GM10266 (cell line): ENCODE data around the gene FER.
"Not testable (repeated sequence)": the region's sequence is repeated elsewhere in the genome, so short reads cannot be mapped to it uniquely, and the experiment has no call there.

Experiments
- DNase-seq: peaks from one replicate; pipeline ENCODE4 v3.0.0; 2012; ENCODE audit errors: extremely low spot score
- TF ChIP-seq, protein P1 (sequence below): IDR thresholded peaks from 2 replicates; pipeline ENCODE4 v1.5.1; 2012; ENCODE audit warnings: mild to moderate bottlenecking, low read depth; ENCODE audit not compliant: control insufficient read depth, insufficient read depth; ENCODE audit errors: missing control alignments

Gene FER

DNA sequence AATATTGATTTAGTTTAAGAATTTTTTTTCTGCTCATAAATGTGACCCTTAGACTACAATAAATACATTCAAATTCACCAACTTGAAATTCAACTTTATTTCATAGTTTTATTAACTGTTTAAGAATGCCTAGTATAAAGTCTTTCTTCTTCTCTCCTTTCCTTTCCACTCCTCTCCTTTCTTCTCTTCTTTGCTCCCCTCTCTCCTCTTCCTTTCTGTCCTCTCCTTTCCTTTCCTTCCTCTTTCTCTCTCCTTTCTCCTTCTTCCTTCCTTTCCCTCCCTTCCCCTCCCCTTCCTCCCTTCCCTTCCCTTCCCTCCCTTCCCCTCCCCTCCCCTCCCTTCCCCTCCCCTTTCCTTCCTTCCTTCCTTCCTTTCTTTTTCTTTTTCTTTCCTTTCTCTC, 150.6 kb downstream of the FER start:
- no peak for DNase-seq
- TF ChIP-seq, protein P1, sequence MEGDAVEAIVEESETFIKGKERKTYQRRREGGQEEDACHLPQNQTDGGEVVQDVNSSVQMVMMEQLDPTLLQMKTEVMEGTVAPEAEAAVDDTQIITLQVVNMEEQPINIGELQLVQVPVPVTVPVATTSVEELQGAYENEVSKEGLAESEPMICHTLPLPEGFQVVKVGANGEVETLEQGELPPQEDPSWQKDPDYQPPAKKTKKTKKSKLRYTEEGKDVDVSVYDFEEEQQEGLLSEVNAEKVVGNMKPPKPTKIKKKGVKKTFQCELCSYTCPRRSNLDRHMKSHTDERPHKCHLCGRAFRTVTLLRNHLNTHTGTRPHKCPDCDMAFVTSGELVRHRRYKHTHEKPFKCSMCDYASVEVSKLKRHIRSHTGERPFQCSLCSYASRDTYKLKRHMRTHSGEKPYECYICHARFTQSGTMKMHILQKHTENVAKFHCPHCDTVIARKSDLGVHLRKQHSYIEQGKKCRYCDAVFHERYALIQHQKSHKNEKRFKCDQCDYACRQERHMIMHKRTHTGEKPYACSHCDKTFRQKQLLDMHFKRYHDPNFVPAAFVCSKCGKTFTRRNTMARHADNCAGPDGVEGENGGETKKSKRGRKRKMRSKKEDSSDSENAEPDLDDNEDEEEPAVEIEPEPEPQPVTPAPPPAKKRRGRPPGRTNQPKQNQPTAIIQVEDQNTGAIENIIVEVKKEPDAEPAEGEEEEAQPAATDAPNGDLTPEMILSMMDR: no peak

DNA sequence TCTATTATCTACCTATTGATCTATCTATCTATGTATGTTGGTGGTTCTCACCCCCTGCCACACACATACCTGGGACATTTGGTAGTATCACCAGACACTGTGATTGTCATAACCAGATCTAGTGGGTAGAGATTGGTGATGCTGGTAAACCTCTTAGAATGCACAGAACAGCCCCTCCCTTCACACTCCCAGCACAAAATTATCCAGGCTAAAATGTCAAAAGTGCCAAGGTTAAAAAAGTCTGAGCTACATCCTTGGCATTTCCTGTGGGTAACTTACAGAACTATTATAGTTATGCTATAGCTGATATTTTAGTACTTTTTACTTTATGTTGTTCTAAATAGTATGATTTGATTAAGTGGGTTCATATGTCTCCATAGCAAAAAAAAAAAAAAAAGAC, 151.0 kb downstream of the FER start:
- TF ChIP-seq, protein P1: no peak
- DNase-seq: no peak

DNA sequence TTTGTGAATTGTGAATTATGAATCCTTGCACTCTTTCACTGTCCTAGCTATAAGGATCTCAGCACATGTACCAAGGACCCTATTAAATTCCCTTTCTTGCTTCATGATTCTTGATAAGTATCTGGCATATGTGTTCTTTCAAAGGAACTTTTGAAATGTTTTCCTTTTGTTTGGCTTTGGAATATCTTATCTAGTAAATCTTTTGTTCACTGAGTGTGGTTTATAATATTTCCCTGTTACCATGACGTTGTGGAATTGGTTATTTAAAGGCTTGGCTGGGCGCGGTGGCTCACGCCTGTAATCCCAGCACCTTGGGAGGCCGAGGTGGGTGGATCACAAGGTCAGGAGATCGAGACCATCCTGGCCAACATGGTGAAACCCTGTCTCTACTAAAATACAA, 151.5 kb downstream of the FER start:
- not testable (repeated sequence) for DNase-seq

DNA sequence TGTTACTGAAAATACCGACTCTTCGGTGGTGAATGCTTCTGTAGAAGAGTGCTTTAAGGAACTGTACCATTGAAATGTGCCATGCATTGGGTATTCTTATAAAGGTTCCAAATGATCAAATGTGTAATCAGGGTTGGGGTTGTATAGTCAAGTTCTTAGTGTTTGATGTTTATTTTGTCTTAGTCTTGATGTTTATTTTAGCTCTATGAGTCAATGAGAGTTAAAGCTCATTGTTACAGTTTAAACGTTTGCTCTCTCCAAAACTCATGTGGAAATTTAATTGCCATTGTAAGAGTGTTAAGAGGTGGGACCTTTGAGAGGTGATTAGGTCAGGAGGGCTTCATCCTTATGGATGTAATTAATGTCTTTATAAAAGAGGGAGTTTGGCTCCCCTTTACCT, 153.0 kb downstream of the FER start:
- TF ChIP-seq, protein P1: no peak
- no peak for DNase-seq

DNA sequence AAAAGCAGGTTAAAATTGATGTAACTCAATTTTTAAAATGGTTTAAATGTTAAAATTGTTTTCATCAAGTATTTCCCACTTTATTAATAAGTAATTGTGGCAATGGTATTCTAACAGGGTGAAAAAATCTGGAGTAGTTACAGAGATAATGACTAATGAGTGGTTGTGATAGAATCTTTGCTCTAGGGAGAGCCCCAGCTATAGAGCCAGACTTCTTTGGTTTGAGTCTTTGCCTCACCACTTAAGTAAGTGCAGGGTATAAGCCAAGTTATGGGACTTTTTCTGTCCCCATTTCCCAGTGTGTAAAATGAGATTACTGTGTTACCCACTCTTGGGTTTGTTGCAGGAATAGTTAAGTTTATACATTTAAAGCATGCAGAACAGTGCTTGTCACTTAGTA, 158.1 kb downstream of the FER start:
- no peak for DNase-seq
- TF ChIP-seq, protein P1: no peak

DNA sequence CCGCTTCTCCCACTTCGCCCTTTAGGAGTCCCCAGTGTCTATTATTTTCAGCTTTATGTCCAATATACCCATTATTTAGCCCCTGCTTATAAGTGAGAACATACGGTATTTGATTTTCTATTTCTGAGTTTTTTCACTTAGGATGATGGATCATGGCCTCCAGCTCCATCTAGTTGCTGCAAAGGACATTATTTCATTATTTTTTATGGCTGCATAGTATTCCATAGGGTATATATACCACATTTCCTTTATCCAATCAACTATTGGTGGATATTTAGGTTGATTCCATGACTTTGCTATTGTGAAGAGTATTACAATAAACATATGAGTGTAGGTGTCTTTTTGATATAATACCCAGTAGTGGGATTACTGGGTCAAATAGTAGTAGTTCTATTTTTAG, 162.9 kb downstream of the FER start:
- DNase-seq: no peak
- TF ChIP-seq, protein P1: no peak

DNA sequence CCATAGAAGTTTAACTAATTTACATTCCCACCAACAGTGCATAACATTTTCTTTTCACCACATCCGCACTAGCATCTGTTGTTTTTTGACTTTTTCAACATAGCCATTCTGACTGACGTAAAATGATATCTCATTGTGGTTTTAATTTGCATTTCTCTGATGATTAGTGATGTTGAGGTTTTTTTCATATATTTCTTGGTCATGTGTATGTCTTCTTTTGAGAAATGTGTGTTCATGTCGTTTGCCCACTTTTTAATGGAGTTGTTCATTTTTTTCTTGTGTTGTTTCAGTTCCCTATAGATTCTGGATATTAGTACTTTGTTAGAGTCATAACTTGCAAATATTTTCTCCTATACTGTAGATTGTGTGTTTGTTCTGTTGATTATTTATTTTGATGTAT, 163.4 kb downstream of the FER start:
- TF ChIP-seq, protein P1: no peak
- no peak for DNase-seq

DNA sequence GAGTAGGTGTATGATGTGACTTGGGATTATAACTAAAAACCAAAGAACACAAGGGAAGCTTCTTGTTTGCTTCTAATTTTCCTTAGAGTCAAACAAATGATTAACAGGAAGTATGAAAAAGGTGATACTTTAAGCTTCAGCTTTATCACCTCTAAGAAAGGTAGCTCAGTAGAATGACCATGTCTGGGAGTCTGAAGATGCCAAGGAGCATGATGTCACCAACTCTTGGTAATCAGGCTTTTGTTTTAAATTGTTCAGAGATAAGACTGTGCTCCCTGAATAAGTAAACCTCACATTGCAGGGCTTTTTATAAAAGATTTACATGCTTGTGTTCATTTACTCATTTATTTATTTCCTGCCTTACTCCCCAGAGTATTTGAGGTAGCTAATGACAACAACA, 169.9 kb downstream of the FER start:
- TF ChIP-seq, protein P1: no peak
- no peak for DNase-seq
